HL-60 (cell line): ENCODE results near the gene SLC22A17.

Experiments used
- DNase-seq, 2 experiments: peaks; one replicate each; pipeline ENCODE4 v3.0.0-alpha.2; 2010 to 2020; ENCODE audit warnings: low read depth in 1 of 2, low spot score in 1 of 2
- H3K27ac ChIP-seq: fragments of 250-450 bp; sonication (Bioruptor Pico); replicated peaks from 2 replicates; pipeline ENCODE4 v1.5.1; 2020; ENCODE audit warnings: mild to moderate bottlenecking, moderate library complexity
- H3K27me3 ChIP-seq: fragments of 250-450 bp; sonication (Bioruptor Pico); 2 replicates; pipeline ENCODE4 v1.5.1; 2021; ENCODE audit warnings: mild to moderate bottlenecking, moderate library complexity; ENCODE audit not compliant: insufficient read depth, poor library complexity, severe bottlenecking
- H3K4me3 ChIP-seq: replicated peaks from 2 replicates; pipeline ENCODE4 v1.5.1; 2011; ENCODE audit warnings: mild to moderate bottlenecking, control low read depth, low read length; ENCODE audit not compliant: insufficient read depth
- CTCF ChIP-seq: IDR thresholded peaks from one replicate; pipeline ENCODE4 v1.5.1; 2011; ENCODE audit warnings: low read length, control low read depth, inconsistent platforms; ENCODE audit not compliant: insufficient read depth
- GABPA ChIP-seq: IDR thresholded peaks from 2 replicates; pipeline ENCODE4 v1.6.1; 2012; ENCODE audit warnings: low read depth
- POLR2AphosphoS5 ChIP-seq: IDR thresholded peaks from 2 replicates; pipeline ENCODE4 v1.6.1; 2012; ENCODE audit warnings: low read depth
- REST ChIP-seq: IDR thresholded peaks from 2 replicates; pipeline ENCODE4 v1.6.1; 2012; ENCODE audit warnings: low read depth; ENCODE audit not compliant: insufficient replicate concordance
- SPI1 ChIP-seq: IDR thresholded peaks from 2 replicates; pipeline ENCODE4 v1.6.1; 2012; ENCODE audit warnings: low read depth, mild to moderate bottlenecking, borderline replicate concordance

SLC22A17 gene

GRCh38 chr14:23361763-23362162 is 9.1 kb upstream of the SLC22A17 start:
- no peak overlapping the region for H3K27ac ChIP-seq
- H3K27me3 ChIP-seq = peaks cover 37% of the 10 kb centered on the region
- no peak overlapping the region for H3K4me3 ChIP-seq
- no peak for DNase-seq
- TF ChIP-seq SPI1 = no peak
- TF ChIP-seq POLR2AphosphoS5 = no peak
- TF ChIP-seq REST = no peak
- TF ChIP-seq CTCF = no peak

GRCh38 chr14:23361320-23361719 is 8.6 kb upstream of the SLC22A17 start:
- DNase-seq = no peak
- peaks cover 37% of the 10 kb centered on the region for H3K27me3 ChIP-seq
- H3K4me3 ChIP-seq = no peak overlapping the region
- H3K27ac ChIP-seq = no peak overlapping the region
- TF ChIP-seq REST = no peak
- TF ChIP-seq SPI1 = no peak
- no peak for TF ChIP-seq CTCF
- TF ChIP-seq POLR2AphosphoS5 = no peak
- TF ChIP-seq GABPA = no peak

GRCh38 chr14:23360496-23360895 is 7.8 kb upstream of the SLC22A17 start:
- Histone ChIP-seq H3K4me3 (no peak overlapping the region), H3K27ac (no peak overlapping the region), H3K27me3 (peaks cover 32% of the 10 kb centered on the region)
- DNase-seq = no peak
- TF ChIP-seq POLR2AphosphoS5 (no peak), GABPA (no peak), CTCF (no peak), REST (no peak), SPI1 (no peak)
